Glutamatergic neuron (in vitro differentiated cells): ENCODE results near the gene C19orf85. TPM values are rescaled to one million over a fixed set of nuclear protein-coding genes. Genes with fewer than 3 reads are reported as not detected.
A peak's percentile ranks its signal among the peaks of the same experiment; 100 is the strongest.

Experiments used
- DNase-seq: peaks from one replicate; pipeline ENCODE4 v3.0.0; 2022
- H3K27ac Mint-ChIP-seq: one replicate; pipeline ENCODE4 v1.8.0; 2020; ENCODE audit warnings: mild to moderate bottlenecking, mixed read lengths, inconsistent platforms; ENCODE audit not compliant: unreplicated experiment
- H3K27me3 Mint-ChIP-seq: one replicate; pipeline ENCODE4 v1.8.0; 2020; ENCODE audit warnings: mild to moderate bottlenecking, moderate library complexity, mixed read lengths, inconsistent platforms; ENCODE audit not compliant: unreplicated experiment
- H3K36me3 Mint-ChIP-seq: one replicate; pipeline ENCODE4 v1.8.0; 2020; ENCODE audit warnings: mild to moderate bottlenecking, mixed read lengths, inconsistent platforms; ENCODE audit not compliant: unreplicated experiment
- H3K4me1 Mint-ChIP-seq: one replicate; pipeline ENCODE4 v1.8.0; 2020; ENCODE audit warnings: mild to moderate bottlenecking, low read depth, mixed read lengths, inconsistent platforms; ENCODE audit not compliant: unreplicated experiment
- H3K4me3 Mint-ChIP-seq: one replicate; pipeline ENCODE4 v1.8.0; 2020; ENCODE audit warnings: mild to moderate bottlenecking, mixed read lengths, inconsistent platforms; ENCODE audit not compliant: unreplicated experiment
- H3K9me3 Mint-ChIP-seq: one replicate; pipeline ENCODE4 v1.8.0; 2020; ENCODE audit warnings: mild to moderate bottlenecking, moderate library complexity, mixed read lengths, inconsistent platforms; ENCODE audit not compliant: unreplicated experiment
- total RNA-seq: library from RNA; stranded (reverse); fragmentation: NEBNext Ultra II Directional; extraction: Animal tissue kit (Norgen Biotek cat#: 25700); gene quantifications from one replicate; pipeline ENCODE4 v1.2.1, GENCODE V29; 2021; ENCODE audit not compliant: unreplicated experiment
- TF ChIP-seq, protein P1 (sequence below): fragments of 200-600 bp; sonication (generic); IDR thresholded peaks from one replicate; pipeline ENCODE4 v1.5.0; 2021; ENCODE audit not compliant: partially characterized antibody, unreplicated experiment

C19orf85 gene
- total RNA-seq, 1 donor from 2014 or later, result not detected

DNA sequence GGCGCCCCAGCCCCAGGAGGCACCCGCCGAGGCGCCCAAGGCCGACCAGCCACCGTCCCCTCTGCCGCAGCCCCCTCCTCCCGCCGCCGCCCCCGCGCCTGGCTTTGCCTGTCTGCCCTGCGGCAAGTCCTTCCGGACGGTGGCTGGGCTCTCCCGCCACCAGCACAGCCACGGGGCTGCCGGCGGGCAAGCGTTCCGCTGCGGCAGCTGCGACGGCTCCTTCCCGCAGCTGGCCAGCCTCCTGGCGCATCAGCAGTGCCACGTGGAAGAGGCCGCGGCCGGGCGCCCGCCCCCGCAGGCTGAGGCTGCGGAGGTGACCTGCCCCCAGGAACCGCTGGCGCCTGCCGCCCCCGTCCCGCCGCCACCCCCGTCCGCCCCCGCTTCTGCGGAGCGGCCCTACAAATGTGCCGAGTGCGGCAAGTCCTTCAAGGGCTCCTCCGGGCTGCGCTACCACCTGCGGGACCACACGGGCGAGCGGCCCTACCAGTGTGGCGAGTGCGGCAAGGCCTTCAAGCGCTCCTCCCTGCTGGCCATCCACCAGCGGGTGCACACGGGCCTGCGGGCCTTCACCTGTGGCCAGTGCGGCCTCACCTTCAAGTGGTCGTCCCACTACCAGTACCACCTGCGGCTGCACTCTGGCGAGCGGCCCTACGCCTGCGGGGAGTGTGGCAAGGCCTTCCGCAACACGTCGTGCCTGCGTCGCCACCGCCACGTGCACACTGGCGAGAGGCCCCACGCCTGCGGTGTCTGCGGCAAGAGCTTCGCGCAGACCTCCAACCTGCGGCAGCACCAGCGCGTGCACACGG lies 17.8 kb upstream of the C19orf85 start:
- Mint-ChIP-seq H3K4me3 (no peak overlapping the region), H3K9me3 (peaks cover 16% of the 10 kb centered on the region), H3K27ac (no peak overlapping the region), H3K27me3 (peaks cover 15% of the 10 kb centered on the region), H3K4me1 (peaks cover 27% of the 10 kb centered on the region), H3K36me3 (no peaks in the 10 kb centered on the region)
- TF ChIP-seq, protein P1, sequence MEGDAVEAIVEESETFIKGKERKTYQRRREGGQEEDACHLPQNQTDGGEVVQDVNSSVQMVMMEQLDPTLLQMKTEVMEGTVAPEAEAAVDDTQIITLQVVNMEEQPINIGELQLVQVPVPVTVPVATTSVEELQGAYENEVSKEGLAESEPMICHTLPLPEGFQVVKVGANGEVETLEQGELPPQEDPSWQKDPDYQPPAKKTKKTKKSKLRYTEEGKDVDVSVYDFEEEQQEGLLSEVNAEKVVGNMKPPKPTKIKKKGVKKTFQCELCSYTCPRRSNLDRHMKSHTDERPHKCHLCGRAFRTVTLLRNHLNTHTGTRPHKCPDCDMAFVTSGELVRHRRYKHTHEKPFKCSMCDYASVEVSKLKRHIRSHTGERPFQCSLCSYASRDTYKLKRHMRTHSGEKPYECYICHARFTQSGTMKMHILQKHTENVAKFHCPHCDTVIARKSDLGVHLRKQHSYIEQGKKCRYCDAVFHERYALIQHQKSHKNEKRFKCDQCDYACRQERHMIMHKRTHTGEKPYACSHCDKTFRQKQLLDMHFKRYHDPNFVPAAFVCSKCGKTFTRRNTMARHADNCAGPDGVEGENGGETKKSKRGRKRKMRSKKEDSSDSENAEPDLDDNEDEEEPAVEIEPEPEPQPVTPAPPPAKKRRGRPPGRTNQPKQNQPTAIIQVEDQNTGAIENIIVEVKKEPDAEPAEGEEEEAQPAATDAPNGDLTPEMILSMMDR, result no peak
- DNase-seq, result no peak

DNA sequence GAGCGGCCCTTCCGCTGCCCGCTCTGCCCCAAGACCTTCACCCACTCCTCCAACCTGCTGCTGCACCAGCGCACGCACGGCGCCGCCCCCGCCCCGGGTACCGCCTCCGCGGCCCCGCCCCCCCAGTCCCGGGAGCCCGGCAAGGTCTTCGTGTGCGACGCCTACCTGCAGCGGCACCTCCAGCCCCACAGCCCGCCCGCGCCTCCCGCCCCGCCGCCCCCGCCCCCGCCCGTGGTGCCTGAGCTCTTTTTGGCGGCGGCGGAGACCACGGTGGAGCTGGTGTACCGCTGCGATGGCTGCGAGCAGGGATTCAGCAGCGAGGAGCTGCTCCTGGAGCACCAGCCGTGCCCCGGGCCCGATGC lies 17.2 kb upstream of the C19orf85 start:
- Mint-ChIP-seq H3K36me3 (no peaks in the 10 kb centered on the region), H3K27ac (no peak overlapping the region), H3K27me3 (peaks cover 12% of the 10 kb centered on the region), H3K4me3 (no peak overlapping the region), H3K4me1 (peaks cover 24% of the 10 kb centered on the region), H3K9me3 (peaks cover 21% of the 10 kb centered on the region)
- TF ChIP-seq, protein P1, result no peak
- DNase-seq, result no peak

DNA sequence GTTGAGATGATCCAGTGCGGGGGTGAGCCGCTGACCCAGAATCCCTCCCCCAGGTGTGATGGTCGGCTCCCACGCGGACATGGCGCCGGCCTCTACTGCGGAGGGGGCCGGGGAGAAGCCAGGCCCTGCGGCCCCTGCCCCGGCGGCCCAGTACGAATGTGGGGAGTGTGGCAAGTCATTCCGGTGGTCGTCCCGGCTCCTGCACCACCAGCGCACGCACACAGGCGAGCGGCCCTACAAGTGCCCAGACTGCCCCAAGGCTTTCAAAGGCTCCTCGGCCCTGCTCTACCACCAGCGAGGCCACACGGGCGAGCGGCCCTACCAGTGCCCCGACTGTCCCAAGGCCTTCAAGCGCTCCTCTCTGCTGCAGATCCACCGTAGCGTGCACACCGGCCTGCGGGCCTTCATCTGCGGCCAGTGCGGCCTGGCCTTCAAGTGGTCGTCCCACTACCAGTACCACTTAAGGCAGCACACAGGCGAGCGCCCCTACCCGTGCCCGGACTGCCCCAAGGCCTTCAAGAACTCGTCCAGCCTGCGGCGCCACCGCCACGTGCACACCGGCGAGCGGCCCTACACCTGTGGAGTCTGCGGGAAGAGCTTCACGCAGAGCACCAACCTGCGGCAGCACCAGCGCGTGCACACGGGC lies 16.7 kb upstream of the C19orf85 start:
- no peak for DNase-seq
- TF ChIP-seq, protein P1, result no peak
- Mint-ChIP-seq H3K9me3 (peaks cover 22% of the 10 kb centered on the region), H3K4me3 (no peak overlapping the region), H3K27me3 (peaks cover 13% of the 10 kb centered on the region), H3K27ac (no peak overlapping the region), H3K36me3 (no peaks in the 10 kb centered on the region), H3K4me1 (peaks cover 24% of the 10 kb centered on the region)

DNA sequence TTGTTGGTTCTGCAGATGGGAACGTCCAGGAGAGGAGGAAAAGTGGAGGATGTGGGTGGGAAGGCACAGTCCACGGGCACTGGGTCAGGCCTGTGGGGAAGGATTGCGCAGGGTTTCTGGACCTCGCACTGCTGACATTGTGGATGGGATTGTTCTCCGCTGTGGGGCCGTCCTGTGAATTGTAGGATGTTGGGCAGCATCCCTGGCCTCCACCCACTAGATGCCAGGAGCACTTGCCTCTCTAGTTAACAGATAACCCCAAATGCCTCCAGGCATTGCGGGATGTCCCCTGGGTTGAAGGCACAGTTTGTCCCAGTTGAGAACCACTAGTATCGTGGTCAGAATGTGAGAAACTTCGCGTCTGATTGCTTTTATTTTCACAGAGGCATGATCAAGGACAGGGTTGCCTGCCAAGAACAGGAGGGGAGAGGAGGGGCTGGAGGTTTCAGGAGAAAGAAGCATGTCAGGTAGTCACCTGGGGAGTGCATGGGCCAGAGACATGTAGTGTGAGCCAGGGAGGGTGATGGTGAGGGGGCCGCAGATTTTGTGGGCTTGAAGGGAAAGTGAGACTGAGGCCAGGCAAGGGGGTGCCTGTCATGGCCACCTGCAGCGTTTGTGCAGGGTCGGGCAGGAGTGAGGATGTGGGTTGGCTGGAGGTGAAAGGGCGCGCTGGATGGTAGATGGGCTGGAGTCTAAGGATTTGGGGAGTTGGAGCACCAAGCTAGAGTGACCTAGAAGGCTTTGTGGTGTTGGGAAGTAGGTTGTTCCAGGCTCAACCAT lies 15.1 kb upstream of the C19orf85 start:
- TF ChIP-seq, protein P1, result no peak
- peaks cover 12% of the 10 kb centered on the region for H3K27me3 Mint-ChIP-seq
- H3K4me1 Mint-ChIP-seq, result peaks cover 20% of the 10 kb centered on the region
- H3K9me3 Mint-ChIP-seq, result peaks cover 18% of the 10 kb centered on the region
- peak overlapping the region; percentile 4 for H3K27ac Mint-ChIP-seq
- peak overlapping the region; percentile 92 for H3K4me3 Mint-ChIP-seq
- H3K36me3 Mint-ChIP-seq, result no peaks in the 10 kb centered on the region
- DNase-seq, result no peak
